IMR-90 (cell line): ENCODE measurements around the gene MEGF9.

Experiments used
- BHLHE40 ChIP-seq: fragments of 150-350 bp; IDR thresholded peaks from 2 replicates; pipeline ENCODE4 v1.6.1; 2016; ENCODE audit warnings: mild to moderate bottlenecking, low read depth, low read length
- CEBPB ChIP-seq: IDR thresholded peaks from 2 replicates; pipeline ENCODE4 v1.6.1; 2012; ENCODE audit warnings: low read depth, low read length, improper control_type of control experiment
- CTCF ChIP-seq: conservative IDR thresholded peaks from 2 replicates; pipeline ENCODE4 v1.5.1; 2012; ENCODE audit warnings: mild to moderate bottlenecking, low read depth, low read length, improper control_type of control experiment
- ELK1 ChIP-seq: fragments of 150-350 bp; IDR thresholded peaks from 2 replicates; pipeline ENCODE4 v1.6.1; 2016; ENCODE audit warnings: low read depth, mild to moderate bottlenecking, low read length, moderate library complexity, borderline replicate concordance
- FOS ChIP-seq: fragments of 150-350 bp; IDR thresholded peaks from 2 replicates; pipeline ENCODE4 v1.6.1; 2016; ENCODE audit warnings: low read depth, low read length
- MAFK ChIP-seq: IDR thresholded peaks from 2 replicates; pipeline ENCODE4 v1.6.1; 2012; ENCODE audit warnings: low read depth, low read length, improper control_type of control experiment
- MAZ ChIP-seq: IDR thresholded peaks from 2 replicates; pipeline ENCODE4 v1.6.1; 2012; ENCODE audit warnings: low read depth, mild to moderate bottlenecking, low read length, improper control_type of control experiment, moderate library complexity, borderline replicate concordance
- MXI1 ChIP-seq: IDR thresholded peaks from 2 replicates; pipeline ENCODE4 v1.6.1; 2012; ENCODE audit warnings: low read depth, mild to moderate bottlenecking, low read length, moderate library complexity, borderline replicate concordance
- NFE2L2 ChIP-seq: fragments of 150-350 bp; IDR thresholded peaks from 2 replicates; pipeline ENCODE4 v1.6.1; 2016; ENCODE audit warnings: low read depth, mild to moderate bottlenecking, low read length
- POLR2A ChIP-seq: IDR thresholded peaks from 2 replicates; pipeline ENCODE4 v1.6.1; 2012; ENCODE audit warnings: mild to moderate bottlenecking, low read depth, low read length
- RAD21 ChIP-seq: IDR thresholded peaks from 2 replicates; pipeline ENCODE4 v1.6.1; 2012; ENCODE audit warnings: low read length, improper control_type of control experiment
- RFX5 ChIP-seq: IDR thresholded peaks from 2 replicates; pipeline ENCODE4 v1.8.0; 2012; ENCODE audit warnings: low read depth, mild to moderate bottlenecking, low read length, moderate library complexity
- SMC3 ChIP-seq: fragments of 150-350 bp; IDR thresholded peaks from 2 replicates; pipeline ENCODE4 v1.6.1; 2016; ENCODE audit warnings: low read depth, mild to moderate bottlenecking, antibody characterized with exemption, low read length, moderate library complexity
- USF2 ChIP-seq: fragments of 150-350 bp; IDR thresholded peaks from 2 replicates; pipeline ENCODE4 v1.6.1; 2017; ENCODE audit warnings: mild to moderate bottlenecking, antibody characterized with exemption, low read length, low read depth

- TF ChIP-seq CTCF (no peak), RFX5 (no peak), POLR2A (no peak), MAZ (no peak), FOS (no peak), MAFK (no peak), BHLHE40 (no peak), MXI1 (no peak), ELK1 (no peak), RAD21 (no peak), NFE2L2 (no peak), CEBPB (no peak), USF2 (no peak), SMC3 (no peak)
Observed at GRCh38 chr9:120707170-120707569, 7.1 kb downstream of the MEGF9 start.
